ENCODE data around the gene COX7B2. TPM values are rescaled to one million over a fixed set of nuclear protein-coding genes. Genes with fewer than 3 reads are reported as not detected.

Gene COX7B2
- total and polyA plus RNA-seq, 2 of the 13 experiments (the other 11 are each of a cell fraction or from before 2014, with no cell fraction given) = not detected

- in situ Hi-C loops (cut with HindIII; ENCODE audit: extremely low pct_ligation_motif_present, low pct_unique_long_range_greater_than_20kb) (no loop called here), intact Hi-C loops (cut with micrococcal nuclease; ENCODE audit: unreplicated experiment) (no loop called here)
- H3K36me3 ChIP-seq (replicated peaks in 1 of 2; ENCODE audit: control insufficient read depth in 1 of 2, insufficient read depth in 2 of 2, low read length in 2 of 2) = no peaks in the 10 kb centered on the region
- no peak overlapping the region for H2AFZ ChIP-seq (ENCODE audit: low read length)
- ATAC-seq (no peak), FAIRE-seq (no peak), DNase-seq (ENCODE audit: low spot score) (no peak)
- H4K20me1 ChIP-seq (ENCODE audit: insufficient read depth, low read length) = no peaks in the 10 kb centered on the region
- no peaks in the 10 kb centered on the region for H3K4me1 ChIP-seq (ENCODE audit: insufficient read depth, low read length)
- peaks cover 22% of the 10 kb centered on the region for H3K9me3 ChIP-seq (ENCODE audit: low read length)
- BruUV-seq (replicated peaks) = no TSS peak
- H3K4me2 ChIP-seq (ENCODE audit: low read depth, low read length) = no peak overlapping the region
- no peaks in the 10 kb centered on the region for H3K27me3 ChIP-seq (ENCODE audit: control insufficient read depth in 1 of 2, insufficient read depth in 2 of 2, low read length in 2 of 2)
- POLR2A ChIA-PET = no interaction called here
- CTCF ChIA-PET (ENCODE audit: low intra/inter-chr PET ratio, low total read pairs) = no interaction called here
- H3K27ac ChIP-seq (ENCODE audit: extremely low read length, insufficient read depth, low read length) = no peak overlapping the region
- H3K9ac ChIP-seq (ENCODE audit: insufficient read depth, low read depth, low read length) = no peak overlapping the region
- H3K4me3 ChIP-seq (replicated peaks in 1 of 3; ENCODE audit: insufficient read depth in 1 of 3, low read depth in 2 of 3, low read length in 3 of 3) = no peak overlapping the region
- H3K79me2 ChIP-seq (ENCODE audit: insufficient read depth, low read length) = no peaks in the 10 kb centered on the region
- WGBS (ENCODE audit: low lambda C conversion rate) = 58% methylated on average over 11 of the region's 24 CpGs
- TF ChIP-seq SAFB2 (CRISPR knock-in tag; IDR thresholded peaks at IDR 0.05; ENCODE audit: borderline replicate concordance, low read depth) (no peak), ZSCAN21 (CRISPR knock-in tag; IDR thresholded peaks at IDR 0.05; ENCODE audit: borderline replicate concordance) (no peak), ZNF326 (CRISPR knock-in tag; IDR thresholded peaks at IDR 0.05; ENCODE audit: borderline replicate concordance) (no peak), ATF2 (CRISPR knock-in tag; IDR thresholded peaks at IDR 0.05) (no peak), USF2 (IDR thresholded peaks at IDR 0.05; ENCODE audit: low read depth, low read length) (no peak), USF2 (CRISPR knock-in tag; IDR thresholded peaks at IDR 0.05; ENCODE audit: borderline replicate concordance) (no peak), RNF2 (conservative IDR thresholded peaks at IDR 0.05; ENCODE audit: low read depth) (no peak), RERE (CRISPR knock-in tag; IDR thresholded peaks at IDR 0.05; ENCODE audit: low read depth) (no peak), NR0B2 (CRISPR knock-in tag; IDR thresholded peaks at IDR 0.05) (no peak), CHD2 (IDR thresholded peaks at IDR 0.05; ENCODE audit: low read depth, low read length) (no peak), DNMT3B (CRISPR knock-in tag; conservative IDR thresholded peaks at IDR 0.05) (no peak), GMEB1 (CRISPR knock-in tag; IDR thresholded peaks at IDR 0.05; ENCODE audit: borderline replicate concordance) (no peak), DNMT1 (CRISPR knock-in tag; IDR thresholded peaks at IDR 0.05) (no peak)
These were observed 104.1 kb downstream of the COX7B2 start for GRCh38 chr4:46804781-46805413.

Data from HepG2 (cell line).